Activated B cell treated with CpG ODN at 0.5 μM for 24 hours (primary cell): ENCODE measurements around the gene MICOS13. TPM values are rescaled to one million over a fixed set of nuclear protein-coding genes. Genes with fewer than 3 reads are reported as not detected.

Experiments
- ATAC-seq: fragments of 200-7000 bp; cut with Tn5 transposase; one replicate; pipeline ENCODE4 v1.10.0; 2021; ENCODE audit warnings: low read depth, mild to moderate bottlenecking, moderate library complexity
- CTCF ChIA-PET: fragments of 350-600 bp; sonication (Branson Sonifier 250); formaldehyde crosslinking; loops from one replicate; lab custom pipeline; 2021; ENCODE audit warnings: antibody characterized with exemption; lab: Charles Lee
- POLR2A ChIA-PET: fragments of 350-600 bp; sonication (Branson Sonifier 250); formaldehyde crosslinking; loops from one replicate; lab custom pipeline; 2021; ENCODE audit warnings: antibody characterized with exemption; lab: Charles Lee
- DNase-seq: peaks from one replicate; pipeline ENCODE4 v3.0.0; 2022
- H3K27ac Mint-ChIP-seq: one replicate; pipeline ENCODE4 v1.8.0; 2020; ENCODE audit warnings: mixed read lengths
- H3K27me3 Mint-ChIP-seq: one replicate; pipeline ENCODE4 v1.8.0; 2021; ENCODE audit warnings: mixed read lengths
- H3K36me3 Mint-ChIP-seq: one replicate; pipeline ENCODE4 v1.8.0; 2021; ENCODE audit warnings: low read depth, mixed read lengths
- H3K4me1 Mint-ChIP-seq: one replicate; pipeline ENCODE4 v1.8.0; 2021; ENCODE audit warnings: mixed read lengths
- H3K4me3 Mint-ChIP-seq: one replicate; pipeline ENCODE4 v1.8.0; 2020; ENCODE audit warnings: mild to moderate bottlenecking, mixed read lengths
- H3K9me3 Mint-ChIP-seq: one replicate; pipeline ENCODE4 v1.8.0; 2020; ENCODE audit warnings: mixed read lengths
- intact Hi-C: fragments of 100-400 bp; cut with micrococcal nuclease; formaldehyde crosslinking; loops from one replicate; pipeline ENCODE4 v1.15.1; 2024
- total RNA-seq: library from RNA; stranded (reverse); gene quantifications from 2 replicates; pipeline ENCODE4 v1.2.3, GENCODE V29; 2022
- TF ChIP-seq, protein P1 (sequence below): fragments of 200-600 bp; IDR thresholded peaks from one replicate; pipeline ENCODE4 v1.8.0; 2022; ENCODE audit warnings: antibody characterized with exemption, mild to moderate bottlenecking

The MICOS13 gene
- total RNA-seq, 1 donor from 2014 or later: 60.8 TPM

GRCh38 chr19:5669212-5669611 is 11.1 kb downstream of the MICOS13 start:
- CTCF ChIA-PET: no interaction called here
- H3K27me3 Mint-ChIP-seq: no peaks in the 10 kb centered on the region
- no peak overlapping the region for H3K27ac Mint-ChIP-seq
- ATAC-seq: no peak
- H3K36me3 Mint-ChIP-seq: peaks cover 73% of the 10 kb centered on the region
- TF ChIP-seq, protein P1, sequence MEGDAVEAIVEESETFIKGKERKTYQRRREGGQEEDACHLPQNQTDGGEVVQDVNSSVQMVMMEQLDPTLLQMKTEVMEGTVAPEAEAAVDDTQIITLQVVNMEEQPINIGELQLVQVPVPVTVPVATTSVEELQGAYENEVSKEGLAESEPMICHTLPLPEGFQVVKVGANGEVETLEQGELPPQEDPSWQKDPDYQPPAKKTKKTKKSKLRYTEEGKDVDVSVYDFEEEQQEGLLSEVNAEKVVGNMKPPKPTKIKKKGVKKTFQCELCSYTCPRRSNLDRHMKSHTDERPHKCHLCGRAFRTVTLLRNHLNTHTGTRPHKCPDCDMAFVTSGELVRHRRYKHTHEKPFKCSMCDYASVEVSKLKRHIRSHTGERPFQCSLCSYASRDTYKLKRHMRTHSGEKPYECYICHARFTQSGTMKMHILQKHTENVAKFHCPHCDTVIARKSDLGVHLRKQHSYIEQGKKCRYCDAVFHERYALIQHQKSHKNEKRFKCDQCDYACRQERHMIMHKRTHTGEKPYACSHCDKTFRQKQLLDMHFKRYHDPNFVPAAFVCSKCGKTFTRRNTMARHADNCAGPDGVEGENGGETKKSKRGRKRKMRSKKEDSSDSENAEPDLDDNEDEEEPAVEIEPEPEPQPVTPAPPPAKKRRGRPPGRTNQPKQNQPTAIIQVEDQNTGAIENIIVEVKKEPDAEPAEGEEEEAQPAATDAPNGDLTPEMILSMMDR: no peak
- DNase-seq: no peak
- intact Hi-C loops: no loop called here
- H3K9me3 Mint-ChIP-seq: no peaks in the 10 kb centered on the region
- no peak overlapping the region for H3K4me3 Mint-ChIP-seq
- H3K4me1 Mint-ChIP-seq: no peaks in the 10 kb centered on the region
- POLR2A ChIA-PET: no interaction called here

GRCh38 chr19:5667751-5668271 is 12.5 kb downstream of the MICOS13 start:
- POLR2A ChIA-PET: interaction anchor here (0.7 kb wide), 1 partner anchor 19 kb away, joined by 4 read pairs; no protein-coding TSS in a partner anchor
- CTCF ChIA-PET: no interaction called here
- intact Hi-C loops: no loop called here

DNA sequence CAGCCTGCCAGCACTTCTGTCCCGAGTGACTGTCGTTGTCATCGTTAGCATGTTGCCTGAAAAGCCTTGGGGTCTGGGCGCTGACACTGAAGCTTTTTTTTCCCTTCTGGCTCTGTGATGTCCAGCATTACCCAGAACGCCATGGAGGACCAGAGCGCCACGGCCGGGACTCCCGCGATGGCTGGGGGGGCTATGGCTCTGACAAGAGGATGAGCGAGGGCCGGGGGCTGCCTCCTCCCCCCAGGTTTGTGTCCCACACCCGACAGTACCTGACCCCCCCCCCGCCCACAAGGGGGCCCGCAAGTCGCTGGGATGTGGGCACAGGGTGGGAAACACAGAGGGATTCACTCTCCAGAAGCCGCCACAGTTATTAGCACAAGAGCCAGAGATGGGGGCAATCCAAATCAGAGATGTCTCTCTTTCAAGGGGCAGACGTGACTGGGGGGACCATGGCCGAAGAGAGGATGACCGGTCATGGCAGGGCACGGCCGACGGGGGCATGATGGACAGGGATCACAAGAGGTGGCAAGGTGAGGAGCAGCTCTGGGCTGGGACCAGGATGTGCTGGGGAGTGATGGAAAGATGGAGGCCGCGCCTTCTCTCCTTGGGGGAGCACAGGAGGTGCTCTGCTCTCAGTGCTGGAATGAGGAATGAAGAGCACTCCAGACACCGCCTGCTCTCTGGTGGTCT is 13.2 kb downstream of the MICOS13 start:
- no peaks in the 10 kb centered on the region for H3K9me3 Mint-ChIP-seq
- no peak overlapping the region for H3K4me3 Mint-ChIP-seq
- intact Hi-C loops: no loop called here
- no peaks in the 10 kb centered on the region for H3K27me3 Mint-ChIP-seq
- peaks cover 84% of the 10 kb centered on the region for H3K36me3 Mint-ChIP-seq
- TF ChIP-seq, protein P1: no peak
- DNase-seq (no peak), ATAC-seq (no peak)
- H3K4me1 Mint-ChIP-seq: no peaks in the 10 kb centered on the region
- no peak overlapping the region for H3K27ac Mint-ChIP-seq
- ChIA-PET POLR2A (no interaction called here), CTCF (no interaction called here)

More at GRCh38 chr19:5667751-5668271, 12.5 kb downstream of the MICOS13 start:
- ATAC-seq (no peak), DNase-seq (no peak)
- H3K9me3 Mint-ChIP-seq: no peaks in the 10 kb centered on the region
- H3K4me1 Mint-ChIP-seq: no peaks in the 10 kb centered on the region
- H3K4me3 Mint-ChIP-seq: no peak overlapping the region
- H3K36me3 Mint-ChIP-seq: peaks cover 80% of the 10 kb centered on the region
- TF ChIP-seq, protein P1: no peak
- no peaks in the 10 kb centered on the region for H3K27me3 Mint-ChIP-seq
- no peak overlapping the region for H3K27ac Mint-ChIP-seq

- intact Hi-C loops: no loop called here
- no peaks in the 10 kb centered on the region for H3K27me3 Mint-ChIP-seq
- peaks cover 86% of the 10 kb centered on the region for H3K36me3 Mint-ChIP-seq
- POLR2A ChIA-PET: interaction anchor here (0.6 to 0.8 kb wide), 2 partner anchors 43 to 427 kb away, joined by 3 read pairs; partner anchors contain the start of gene SAFB
- TF ChIP-seq, protein P1: no peak
- H3K4me1 Mint-ChIP-seq: no peaks in the 10 kb centered on the region
- no peak overlapping the region for H3K4me3 Mint-ChIP-seq
- H3K9me3 Mint-ChIP-seq: no peaks in the 10 kb centered on the region
- CTCF ChIA-PET: no interaction called here
- ATAC-seq: no peak
- DNase-seq: no peak
- peak overlapping the region; percentile 41 for H3K27ac Mint-ChIP-seq
Observed at GRCh38 chr19:5665781-5666513, 14.4 kb downstream of the MICOS13 start.

DNA sequence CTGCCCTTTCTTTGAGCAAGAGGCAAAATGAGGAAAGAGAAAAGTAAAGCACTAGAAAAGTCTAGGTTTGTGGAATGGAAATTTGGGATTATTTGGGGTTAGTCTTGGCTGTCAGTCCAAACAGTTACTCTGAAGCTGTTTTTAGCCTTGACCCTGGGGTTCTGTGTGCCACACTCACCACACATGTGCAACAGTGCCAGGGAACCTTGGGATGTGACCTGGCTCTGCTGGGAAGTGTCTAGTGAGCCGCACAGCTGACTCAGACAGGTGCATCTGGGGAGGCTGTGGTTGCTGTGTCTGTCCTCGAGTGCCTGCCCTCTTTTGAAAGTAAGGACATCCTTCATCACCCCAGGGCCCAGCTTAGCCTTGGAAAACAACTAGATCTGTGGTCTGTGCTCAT is 15.8 kb downstream of the MICOS13 start:
- no peak overlapping the region for H3K4me3 Mint-ChIP-seq
- H3K9me3 Mint-ChIP-seq: no peaks in the 10 kb centered on the region
- DNase-seq (no peak), ATAC-seq (no peak)
- H3K27ac Mint-ChIP-seq: no peak overlapping the region
- peaks cover 90% of the 10 kb centered on the region for H3K36me3 Mint-ChIP-seq
- no peaks in the 10 kb centered on the region for H3K27me3 Mint-ChIP-seq
- ChIA-PET CTCF (no interaction called here), POLR2A (no interaction called here)
- intact Hi-C loops: no loop called here
- no peaks in the 10 kb centered on the region for H3K4me1 Mint-ChIP-seq
- TF ChIP-seq, protein P1: no peak
